H1 (cell line): Measurements from ENCODE around the gene SARS2. TPM values are rescaled to one million over a fixed set of nuclear protein-coding genes. Genes with fewer than 3 reads are reported as not detected.

Experiments used
- CTCF ChIA-PET: fragments of 300-600 bp; sonication (Branson Sonifier 250); formaldehyde crosslinking; loops from one replicate; lab custom pipeline; 2021; ENCODE audit not compliant: partially characterized antibody; lab: Charles Lee
- POLR2A ChIA-PET: fragments of 300-600 bp; sonication (Branson Sonifier 250); formaldehyde crosslinking; loops from one replicate; lab custom pipeline; 2021; ENCODE audit warnings: inconsistent platforms; ENCODE audit not compliant: partially characterized antibody; lab: Charles Lee
- DNase-seq, 2 experiments: peaks; one replicate each; pipeline versions ENCODE4 v3.0.0 to v3.0.0-alpha.2; 2010 to 2022; ENCODE audit warnings: low spot score in 2 of 2, low read depth in 1 of 2, mixed read lengths in 1 of 2
- FAIRE-seq: peaks from 2 replicates; lab custom pipeline; 2011; peaks lifted over from hg19 to GRCh38; lab: Jason Lieb, UNC
- H2AFZ ChIP-seq: 2 replicates; pipeline ENCODE4 v1.8.1; 2012; ENCODE audit warnings: low read length, inconsistent platforms
- H2AK5ac ChIP-seq: 2 replicates; pipeline ENCODE4 v1.6.1; 2013; ENCODE audit warnings: low read depth, low read length
- H2BK120ac ChIP-seq: replicated peaks from 2 replicates; pipeline ENCODE3; 2013; ENCODE audit warnings: low read depth, low read length, inconsistent platforms
- H2BK12ac ChIP-seq: 2 replicates; pipeline ENCODE4 v1.6.1; 2013; ENCODE audit warnings: low read depth, low read length
- H2BK15ac ChIP-seq: 2 replicates; pipeline ENCODE4 v1.6.1; 2013; ENCODE audit warnings: low read length
- H2BK20ac ChIP-seq: 2 replicates; pipeline ENCODE4 v1.6.1; 2013; ENCODE audit warnings: low read length
- H2BK5ac ChIP-seq: 2 replicates; pipeline ENCODE4 v1.6.1; 2013; ENCODE audit warnings: low read depth, low read length
- H3K14ac ChIP-seq: 2 replicates; pipeline ENCODE4 v1.6.1; 2013; ENCODE audit warnings: inconsistent platforms; ENCODE audit not compliant: insufficient read length
- H3K18ac ChIP-seq: 2 replicates; pipeline ENCODE4 v1.6.1; 2013; ENCODE audit warnings: low read length; ENCODE audit errors: extremely low read depth
- H3K23ac ChIP-seq: 2 replicates; pipeline ENCODE4 v1.6.1; 2013; ENCODE audit warnings: inconsistent platforms; ENCODE audit not compliant: insufficient read length
- H3K23me2 ChIP-seq: 2 replicates; pipeline ENCODE4 v1.6.1; 2013; ENCODE audit warnings: low read depth, low read length
- H3K27ac ChIP-seq: 2 replicates; pipeline ENCODE4 v1.6.1; 2011; ENCODE audit warnings: low read depth, low read length, inconsistent platforms
- H3K27me3 ChIP-seq, 4 experiments: replicated peaks in 1 of 4; 1 replicate in 1 of 4; 2 replicates in 3 of 4; pipeline versions ENCODE4 v1.6.1 to v1.8.1; 2011 to 2013; ENCODE audit warnings: low read length in 3 of 4, mild to moderate bottlenecking in 3 of 4, inconsistent platforms in 2 of 4, mixed read lengths in 2 of 4, moderate library complexity in 1 of 4; ENCODE audit not compliant: control insufficient read depth in 3 of 4, insufficient read depth in 3 of 4; ENCODE audit errors: extremely low read depth in 1 of 4
- H3K36me3 ChIP-seq, 4 experiments: 2 replicates each; pipeline versions ENCODE4 v1.6.1 to v1.8.1; 2011 to 2013; ENCODE audit warnings: mild to moderate bottlenecking in 4 of 4, low read length in 3 of 4, moderate library complexity in 2 of 4, control low read depth in 1 of 4, inconsistent platforms in 1 of 4; ENCODE audit not compliant: insufficient read depth in 4 of 4, control insufficient read depth in 2 of 4
- H3K4ac ChIP-seq: replicated peaks from 2 replicates; pipeline ENCODE3; 2013; ENCODE audit warnings: low read length, low read depth, mixed read lengths, inconsistent platforms; ENCODE audit not compliant: insufficient read length
- H3K4me1 ChIP-seq, 4 experiments: replicated peaks in 1 of 4; 1 replicate in 1 of 4; 2 replicates in 3 of 4; pipeline versions ENCODE4 v1.6.1 to v1.8.1; 2011 to 2013; ENCODE audit warnings: low read length in 3 of 4, inconsistent platforms in 2 of 4, mixed read lengths in 1 of 4; ENCODE audit not compliant: insufficient read depth in 4 of 4, control insufficient read depth in 3 of 4
- H3K4me2 ChIP-seq, 2 experiments: 2 replicates each; pipeline versions ENCODE4 v1.6.1 to v1.8.1; 2011 to 2013; ENCODE audit warnings: low read depth in 2 of 2, low read length in 2 of 2, control low read depth in 1 of 2, inconsistent platforms in 1 of 2, mild to moderate bottlenecking in 1 of 2; ENCODE audit not compliant: insufficient read depth in 1 of 2
- H3K4me3 ChIP-seq, 4 experiments: fragments of 200-600, 300-600 bp in 1 of 4; sonication (generic), shearing (Covaris generic), sonication (Bioruptor Twin) in 1 of 4; 2 replicates each; pipeline versions ENCODE4 v1.5.1 to v1.8.1; 2011 to 2016; ENCODE audit warnings: low read length in 4 of 4, low read depth in 3 of 4, control low read depth in 2 of 4, inconsistent platforms in 2 of 4, mild to moderate bottlenecking in 2 of 4, mixed read lengths in 1 of 4, moderate library complexity in 1 of 4; ENCODE audit not compliant: insufficient read depth in 2 of 4; ENCODE audit errors: extremely low read depth in 1 of 4
- H3K56ac ChIP-seq: replicated peaks from 2 replicates; pipeline ENCODE3; 2013; ENCODE audit warnings: low read depth, mild to moderate bottlenecking, mixed read lengths, low read length, inconsistent platforms; ENCODE audit not compliant: insufficient read length
- H3K79me1 ChIP-seq: 2 replicates; pipeline ENCODE4 v1.6.1; 2013; ENCODE audit warnings: low read depth, low read length, control low read depth
- H3K79me2 ChIP-seq, 2 experiments: 2 replicates each; pipeline versions ENCODE4 v1.6.1 to v1.8.1; 2012 to 2013; ENCODE audit warnings: low read length in 2 of 2, mild to moderate bottlenecking in 2 of 2, inconsistent platforms in 1 of 2; ENCODE audit not compliant: insufficient read depth in 2 of 2, control insufficient read depth in 1 of 2
- H3K9ac ChIP-seq, 4 experiments: replicated peaks in 1 of 4; 1 replicate in 1 of 4; 2 replicates in 3 of 4; pipeline versions ENCODE4 v1.6.1 to v1.8.1; 2011 to 2013; ENCODE audit warnings: low read depth in 3 of 4, low read length in 3 of 4, control low read depth in 2 of 4, mild to moderate bottlenecking in 2 of 4, moderate library complexity in 2 of 4, inconsistent platforms in 1 of 4; ENCODE audit errors: extremely low read depth in 1 of 4
- H3K9me3 ChIP-seq, 2 experiments: 2 replicates each; pipeline versions ENCODE4 v1.6.1 to v1.8.1; 2012 to 2013; ENCODE audit warnings: mild to moderate bottlenecking in 2 of 2, moderate library complexity in 2 of 2, control low read depth in 1 of 2, inconsistent platforms in 1 of 2, low read depth in 1 of 2, low read length in 1 of 2, mixed read lengths in 1 of 2; ENCODE audit not compliant: insufficient read depth in 2 of 2
- H4K20me1 ChIP-seq, 2 experiments: replicated peaks in 1 of 2; 2 replicates each; pipeline versions ENCODE3 to v1.8.1; 2011 to 2013; ENCODE audit warnings: inconsistent platforms in 2 of 2, low read length in 2 of 2, mild to moderate bottlenecking in 1 of 2; ENCODE audit not compliant: insufficient read depth in 2 of 2, control insufficient read depth in 1 of 2
- H4K5ac ChIP-seq: 2 replicates; pipeline ENCODE4 v1.6.1; 2013; ENCODE audit warnings: low read length, low read depth, mixed read lengths, inconsistent platforms; ENCODE audit not compliant: insufficient read length
- H4K8ac ChIP-seq: 2 replicates; pipeline ENCODE4 v1.8.0; 2013; ENCODE audit warnings: mild to moderate bottlenecking, moderate library complexity, low read length, inconsistent platforms; ENCODE audit not compliant: insufficient read depth; ENCODE audit errors: extremely low read depth
- H4K91ac ChIP-seq: replicated peaks from 2 replicates; pipeline ENCODE3; 2013; ENCODE audit warnings: low read length, mixed read lengths, inconsistent platforms; ENCODE audit not compliant: insufficient read length
- RBBP5 ChIP-seq: IDR thresholded peaks from 2 replicates; pipeline ENCODE4 v1.7.1; 2012; ENCODE audit warnings: low read depth, mild to moderate bottlenecking, inconsistent platforms, low read length, moderate library complexity, borderline replicate concordance
- SRF ChIP-seq: IDR thresholded peaks from 2 replicates; pipeline ENCODE4 v1.6.1; 2011; ENCODE audit warnings: mild to moderate bottlenecking, low read depth, low read length, moderate library complexity
- ZNF274 ChIP-seq: IDR thresholded peaks from 2 replicates; pipeline ENCODE4 v1.7.0; 2012; ENCODE audit warnings: low read length, borderline replicate concordance; ENCODE audit errors: extremely low read depth
- WGBS, 2 experiments: shearing (Covaris generic) in 1 of 2; methylation state at CpG; one replicate each; pipeline versions ENCODE4 v1.1.6 to v1.1.7; 2013 to 2015; ENCODE audit warnings: low lambda C conversion rate in 2 of 2, mixed read lengths in 2 of 2, inconsistent platforms in 1 of 2, low coverage in 1 of 2, missing lambda C conversion rate in 1 of 2; ENCODE audit not compliant: insufficient replicate concordance in 2 of 2, insufficient coverage in 1 of 2, insufficient read length in 1 of 2; ENCODE audit errors: extremely low coverage in 1 of 2, missing lambda C conversion rate in 1 of 2; 5-methylcytosine and 5-hydroxymethylcytosine counted together
- polyA plus RNA-seq, 7 experiments: library from polyadenylated mRNA; depleted of rRNA in 3 of 7; stranded (reverse) in 5 of 7; unstranded in 2 of 7; fragments of >200 nt in 5 of 7; fragments of 200-250 nt in 2 of 7; gene quantifications; 1 replicate in 5 of 7; 2 replicates in 1 of 7; 4 replicates in 1 of 7; pipeline versions ENCODE4 v1.2.1 to v1.2.3, GENCODE V29; 2011 to 2013; ENCODE audit warnings: missing spikeins in 2 of 7, mixed read lengths in 2 of 7
- total RNA-seq: library from RNA; stranded (reverse); fragmentation: NEBNext Ultra II Directional; extraction: Animal tissue kit (Norgen Biotek cat#: 25700); gene quantifications from 2 replicates; pipeline ENCODE4 v1.2.1, GENCODE V29; 2021

Gene SARS2
- total and polyA plus RNA-seq, 2 of the 8 experiments (the other 6 are each of a cell fraction or from before 2014, with no cell fraction given) = 68.0 to 102 TPM

GRCh38 chr19:38905620-38906019, 24.9 kb downstream of the SARS2 start:
- FAIRE-seq = no peak
- no peak overlapping the region for H4K91ac ChIP-seq
- H3K4me2 ChIP-seq = no peak overlapping the region
- no peak overlapping the region for H4K8ac ChIP-seq
- peaks cover 0 to 15% (median 1%) of the 10 kb centered on the region in 4 experiments; a peak in 3 of 8 replicates for H3K36me3 ChIP-seq
- H3K79me2 ChIP-seq = peaks cover 0 to 12% of the 10 kb centered on the region in 2 experiments; a peak in 2 of 4 replicates
- H3K56ac ChIP-seq = no peak overlapping the region
- no peak overlapping the region for H3K23ac ChIP-seq
- POLR2A ChIA-PET = interaction anchor here (0.6 to 2.0 kb wide), 7 partner anchors 9 to 337 kb away, joined by 3 to 10 read pairs (median 3); partner anchors contain the start of gene MRPS12
- no peak overlapping the region for H3K27ac ChIP-seq
- H3K14ac ChIP-seq = no peak overlapping the region
- H4K5ac ChIP-seq = no peak overlapping the region
- 0 out of 2 replicates have a peak, but pooled peaks cover 4% of the 10 kb centered on the region for H3K23me2 ChIP-seq
- no peak overlapping the region for H2BK20ac ChIP-seq
- H2BK15ac ChIP-seq = no peak overlapping the region
- H2AFZ ChIP-seq = no peak overlapping the region
- H2AK5ac ChIP-seq = no peak overlapping the region
- 89% methylated on average over 4 of the region's 4 CpGs; no CpG with 5 or more reads in 1 of the 2 experiments for WGBS, 2 experiments
- H3K27me3 ChIP-seq = no peaks in the 10 kb centered on the region
- peaks cover 0 to 2% of the 10 kb centered on the region in 2 experiments; a peak in 1 of 4 replicates for H3K9me3 ChIP-seq
- H2BK5ac ChIP-seq = no peak overlapping the region
- H3K4me1 ChIP-seq = peaks cover 0 to 6% (median 3%) of the 10 kb centered on the region in 4 experiments; a peak in 3 of 7 replicates
- H3K79me1 ChIP-seq = no peaks in the 10 kb centered on the region
- no peak overlapping the region for H3K18ac ChIP-seq
- H4K20me1 ChIP-seq = peaks cover 0 to 6% of the 10 kb centered on the region in 2 experiments
- no peak for TF ChIP-seq ZNF274
- TF ChIP-seq SRF = no peak
- TF ChIP-seq RBBP5 = no peak
- TF ChIP-seq, all 59 proteins: peak for 0
- H3K9ac ChIP-seq = no peak overlapping the region
- CTCF ChIA-PET = interaction anchor here (0.6 to 1.3 kb wide), 3 partner anchors 45 to 56 kb away, joined by 3 to 4 read pairs (median 3); no protein-coding TSS in a partner anchor
- H2BK120ac ChIP-seq = no peak overlapping the region
- DNase-seq = no peak
- H2BK12ac ChIP-seq = no peak overlapping the region
- no peak overlapping the region for H3K4ac ChIP-seq
- no peak overlapping the region for H3K4me3 ChIP-seq
